ENCODE measurements around the gene SERPINB6.

The SERPINB6 gene

DNA sequence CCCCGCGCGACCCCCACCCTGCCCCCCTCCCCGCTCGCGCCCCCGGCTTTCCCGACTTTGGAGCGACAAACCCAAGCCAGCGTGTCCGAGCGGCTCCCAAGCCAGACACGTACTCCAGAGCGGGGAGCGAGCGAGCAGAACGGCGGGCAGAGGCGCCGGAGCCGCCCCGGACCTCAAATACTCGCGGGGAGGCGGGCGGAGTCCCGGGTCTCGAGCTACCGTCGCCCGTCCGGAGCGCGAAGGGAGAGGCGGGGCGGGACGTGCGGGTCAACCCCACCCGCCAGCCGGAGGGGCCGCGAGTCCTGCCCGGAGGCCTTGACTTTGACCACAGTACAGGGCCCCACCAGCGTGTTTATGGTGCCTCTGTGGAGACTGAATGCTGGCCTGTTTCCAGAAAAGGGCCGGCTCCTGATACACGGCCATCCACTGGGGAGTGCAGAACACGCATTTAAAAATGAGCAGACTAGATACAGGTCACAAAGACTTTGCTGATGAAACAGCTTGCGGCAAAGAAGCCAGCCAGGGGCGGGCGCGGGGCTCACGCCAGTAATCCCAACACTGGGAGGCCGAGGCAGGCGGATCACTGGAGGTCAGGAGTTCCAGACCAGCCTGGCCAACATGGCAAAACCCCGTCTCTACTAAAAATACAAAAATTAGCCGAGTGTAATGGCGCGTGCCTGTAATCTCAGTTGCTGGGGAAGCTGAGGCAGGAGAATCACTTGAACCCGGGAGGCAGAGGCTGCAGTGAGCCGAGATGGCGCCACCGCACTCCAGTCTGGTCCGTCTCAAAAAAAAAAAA, at the start of gene SERPINB6:
TSS of gene SERPINB6 (minus strand) at position 148 of the 799 bp plus-strand sequence. CDS start 12,235 bp downstream, outside the sequence.
- no peak for DNase-seq (ENCODE audit: low read depth)
- H3K4me3 ChIP-seq (ENCODE audit: low read depth, low read length) = peak within 1 kb of the TSS; percentile 48
- TF ChIP-seq, protein P1, sequence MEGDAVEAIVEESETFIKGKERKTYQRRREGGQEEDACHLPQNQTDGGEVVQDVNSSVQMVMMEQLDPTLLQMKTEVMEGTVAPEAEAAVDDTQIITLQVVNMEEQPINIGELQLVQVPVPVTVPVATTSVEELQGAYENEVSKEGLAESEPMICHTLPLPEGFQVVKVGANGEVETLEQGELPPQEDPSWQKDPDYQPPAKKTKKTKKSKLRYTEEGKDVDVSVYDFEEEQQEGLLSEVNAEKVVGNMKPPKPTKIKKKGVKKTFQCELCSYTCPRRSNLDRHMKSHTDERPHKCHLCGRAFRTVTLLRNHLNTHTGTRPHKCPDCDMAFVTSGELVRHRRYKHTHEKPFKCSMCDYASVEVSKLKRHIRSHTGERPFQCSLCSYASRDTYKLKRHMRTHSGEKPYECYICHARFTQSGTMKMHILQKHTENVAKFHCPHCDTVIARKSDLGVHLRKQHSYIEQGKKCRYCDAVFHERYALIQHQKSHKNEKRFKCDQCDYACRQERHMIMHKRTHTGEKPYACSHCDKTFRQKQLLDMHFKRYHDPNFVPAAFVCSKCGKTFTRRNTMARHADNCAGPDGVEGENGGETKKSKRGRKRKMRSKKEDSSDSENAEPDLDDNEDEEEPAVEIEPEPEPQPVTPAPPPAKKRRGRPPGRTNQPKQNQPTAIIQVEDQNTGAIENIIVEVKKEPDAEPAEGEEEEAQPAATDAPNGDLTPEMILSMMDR (IDR thresholded peaks at IDR 0.05; ENCODE audit: insufficient read depth, low read depth, low read length, missing control alignments) = no peak

DNA sequence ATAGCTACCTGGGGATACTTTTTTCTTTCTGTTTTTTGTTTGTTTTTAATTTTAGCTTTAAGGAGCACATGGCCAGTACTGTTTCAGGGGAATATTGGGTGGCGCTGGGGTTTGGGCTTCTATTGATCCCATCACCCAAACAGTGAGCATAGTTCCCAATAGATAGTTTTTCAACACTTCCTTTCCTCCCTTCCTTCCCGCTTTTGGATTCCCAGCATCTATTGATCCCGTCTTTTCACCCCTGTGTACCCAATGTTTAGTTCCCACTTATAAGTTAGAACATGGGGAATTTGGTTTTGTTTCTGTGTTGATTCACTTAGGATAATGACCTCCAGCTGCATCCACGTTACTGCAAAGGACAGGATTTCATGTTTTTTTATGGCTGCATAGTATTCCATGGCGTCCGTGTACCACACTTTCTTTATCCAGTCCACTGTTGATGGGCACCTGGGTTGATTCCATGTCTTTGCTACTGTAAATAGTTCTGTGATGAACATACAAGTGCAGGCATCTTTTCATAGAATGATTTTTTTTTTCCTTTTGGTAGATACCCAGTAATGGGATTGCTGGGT, 48.5 kb upstream of the SERPINB6 start:
- TF ChIP-seq, protein P1 (IDR thresholded peaks at IDR 0.05; ENCODE audit: insufficient read depth, low read depth, low read length, missing control alignments) = no peak
- no peak for DNase-seq (ENCODE audit: low read depth)

DNA sequence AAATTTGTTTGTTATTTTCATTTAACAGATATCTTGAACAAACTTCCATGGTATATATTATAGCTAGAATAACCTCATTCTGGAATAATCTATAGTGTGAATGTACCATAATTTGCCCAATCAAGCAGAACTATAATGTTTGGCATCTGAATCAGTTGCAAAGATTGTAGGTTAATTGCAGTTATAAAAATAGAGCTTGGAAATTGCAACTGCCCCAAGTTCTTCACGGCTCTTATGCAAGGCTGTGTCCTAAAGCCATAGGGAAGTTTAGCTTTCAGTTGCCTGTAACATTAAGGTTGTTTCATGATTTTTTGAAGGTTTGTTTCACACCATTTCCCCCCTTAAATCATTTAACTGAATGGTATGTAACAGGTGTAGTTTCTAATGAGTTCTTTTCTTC, 47.7 kb upstream of the SERPINB6 start:
- TF ChIP-seq, protein P1 (IDR thresholded peaks at IDR 0.05; ENCODE audit: insufficient read depth, low read depth, low read length, missing control alignments) = no peak
- no peak overlapping the region for H3K4me3 ChIP-seq (ENCODE audit: low read depth, low read length)
- DNase-seq (ENCODE audit: low read depth) = no peak

More for the DNA sequence above, 48.5 kb upstream of the SERPINB6 start:
- no peak overlapping the region for H3K4me3 ChIP-seq (ENCODE audit: low read depth, low read length)

DNA sequence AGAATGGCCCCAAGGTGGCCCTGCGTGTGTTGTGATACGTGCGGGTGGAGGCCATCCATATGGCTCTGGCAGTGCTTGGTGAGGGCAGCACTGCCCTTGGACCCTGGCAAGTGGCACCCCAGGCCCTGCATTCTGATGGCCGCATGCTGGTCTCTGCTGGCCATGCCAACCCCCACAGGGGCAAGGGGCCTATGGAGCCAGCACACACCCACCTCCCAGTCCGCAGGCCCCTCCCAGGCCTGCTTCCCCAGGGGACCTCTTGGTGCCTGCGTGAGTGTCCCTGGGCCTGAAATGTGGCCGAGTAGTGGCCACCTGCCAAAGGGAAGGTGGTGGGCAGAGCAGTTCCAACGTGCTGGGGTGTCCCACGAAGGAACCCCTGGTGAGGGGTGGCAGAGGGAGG, 45.9 kb upstream of the SERPINB6 start:
- H3K4me3 ChIP-seq (ENCODE audit: low read depth, low read length) = no peak overlapping the region
- DNase-seq (ENCODE audit: low read depth) = no peak
- TF ChIP-seq, protein P1 (IDR thresholded peaks at IDR 0.05; ENCODE audit: insufficient read depth, low read depth, low read length, missing control alignments) = no peak

DNA sequence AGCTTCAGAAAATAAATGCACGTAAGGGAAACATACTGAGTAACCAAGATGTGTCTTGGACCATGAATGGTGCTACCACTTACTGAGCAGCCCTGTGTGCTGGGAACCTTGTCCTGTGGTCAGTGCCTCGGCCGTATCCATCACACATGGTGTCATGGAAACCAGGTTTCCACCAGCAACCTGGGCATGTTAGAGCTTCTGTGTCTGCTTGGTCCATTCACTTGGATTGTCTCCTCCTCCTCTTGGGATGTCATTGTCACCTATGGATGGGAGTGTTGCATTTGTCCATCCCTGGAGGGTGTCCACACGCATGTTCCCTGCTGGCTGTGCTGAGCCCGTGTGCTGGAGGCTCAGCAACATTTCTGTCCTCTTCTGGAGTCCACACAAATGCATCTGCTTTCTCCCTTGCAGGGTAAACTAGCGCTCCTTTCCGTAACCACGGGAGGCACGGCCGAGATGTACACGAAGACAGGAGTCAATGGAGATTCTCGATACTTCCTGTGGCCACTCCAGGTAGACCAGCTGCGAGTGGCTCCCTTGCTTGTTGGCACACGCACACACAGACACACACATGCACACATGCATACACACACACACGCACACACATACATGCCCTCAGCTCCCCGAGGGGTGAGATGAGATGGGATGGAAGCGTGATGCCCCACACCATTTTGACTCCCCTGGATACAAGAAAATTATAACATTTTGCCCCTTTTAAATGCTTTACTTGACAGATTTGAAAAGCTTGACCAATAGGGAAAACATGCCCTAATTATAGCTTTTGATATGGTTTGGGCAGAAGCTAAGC, 45.3 kb upstream of the SERPINB6 start:
- no peak for DNase-seq (ENCODE audit: low read depth)
- TF ChIP-seq, protein P1 (IDR thresholded peaks at IDR 0.05; ENCODE audit: insufficient read depth, low read depth, low read length, missing control alignments) = no peak
- no peak overlapping the region for H3K4me3 ChIP-seq (ENCODE audit: low read depth, low read length)

DNA sequence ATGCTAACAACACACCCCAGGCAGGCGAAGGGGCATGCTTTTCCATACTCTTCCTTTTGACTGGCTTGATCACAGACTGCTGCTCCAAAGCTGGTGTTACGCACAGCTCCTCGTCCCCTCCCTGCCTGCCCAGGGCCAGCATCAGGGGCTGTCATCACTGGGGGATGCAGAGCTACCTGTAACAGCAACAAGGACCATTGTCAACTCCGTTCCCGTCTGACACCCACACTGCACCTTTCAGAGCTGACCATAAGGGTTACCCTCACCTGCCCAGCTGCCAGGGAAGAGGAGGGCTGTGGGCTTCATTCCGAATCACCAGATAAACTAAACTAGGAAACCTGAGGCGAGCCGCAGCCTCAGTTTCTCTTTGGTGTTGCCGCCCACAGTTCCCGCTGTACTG, 43.8 kb upstream of the SERPINB6 start:
- TF ChIP-seq, protein P1 (IDR thresholded peaks at IDR 0.05; ENCODE audit: insufficient read depth, low read depth, low read length, missing control alignments) = no peak
- DNase-seq (ENCODE audit: low read depth) = no peak
- H3K4me3 ChIP-seq (ENCODE audit: low read depth, low read length) = no peak overlapping the region

All from GM12865 (cell line).